SK-N-SH treated with all-trans-retinoic acid at 6 μM for 48 hours (cell line): ENCODE results near the gene RAB13.
A peak's percentile ranks its signal among the peaks of the same experiment; 100 is the strongest.

ENCODE experiments used
- ATAC-seq: fragments of 200-7000 bp; cut with Tn5 transposase; 3 replicates; pipeline ENCODE4 v1.9.1; 2020; ENCODE audit warnings: mild to moderate bottlenecking, moderate library complexity
- BACH2 ChIP-seq: fragments of 250-450 bp; sonication (Bioruptor Pico); IDR thresholded peaks from 2 replicates; pipeline ENCODE4 v1.9.0; 2021; ENCODE audit warnings: mild to moderate bottlenecking, borderline replicate concordance
- CREB5 ChIP-seq: fragments of 250-450 bp; sonication (Bioruptor Pico); IDR thresholded peaks from 2 replicates; pipeline ENCODE4 v1.5.1; 2020; ENCODE audit warnings: low read depth, mild to moderate bottlenecking, moderate library complexity
- CSDC2 ChIP-seq: fragments of 250-450 bp; sonication (Bioruptor Pico); IDR thresholded peaks from 2 replicates; pipeline ENCODE4 v1.5.0; 2020; ENCODE audit warnings: mild to moderate bottlenecking, moderate library complexity
- ESRRG ChIP-seq: fragments of 250-450 bp; sonication (Bioruptor Pico); IDR thresholded peaks from 2 replicates; pipeline ENCODE4 v1.6.1; 2021; ENCODE audit warnings: mild to moderate bottlenecking
- ISL1 ChIP-seq: fragments of 250-450 bp; sonication (Bioruptor Pico); IDR thresholded peaks from 2 replicates; pipeline ENCODE4 v2.1.2; 2022; ENCODE audit warnings: mild to moderate bottlenecking, moderate library complexity
- OSR1 ChIP-seq: fragments of 250-450 bp; sonication (Bioruptor Pico); IDR thresholded peaks from 2 replicates; pipeline ENCODE4 v1.8.0; 2022; ENCODE audit warnings: moderate library complexity, mild to moderate bottlenecking, inconsistent platforms
- PPARA ChIP-seq: fragments of 250-450 bp; sonication (Bioruptor Pico); IDR thresholded peaks from 2 replicates; pipeline ENCODE4 v1.5.0; 2020; ENCODE audit warnings: mild to moderate bottlenecking, borderline replicate concordance
- RARB ChIP-seq: fragments of 250-450 bp; sonication (Bioruptor Pico); IDR thresholded peaks from 2 replicates; pipeline ENCODE4 v1.8.0; 2021; ENCODE audit warnings: mild to moderate bottlenecking, moderate library complexity
- SNAI2 ChIP-seq: fragments of 250-450 bp; sonication (Bioruptor Pico); IDR thresholded peaks from 2 replicates; pipeline ENCODE4 v1.5.0; 2020; ENCODE audit warnings: mild to moderate bottlenecking, moderate library complexity
- TCF4 ChIP-seq: fragments of 250-450 bp; sonication (Bioruptor Pico); IDR thresholded peaks from 2 replicates; pipeline ENCODE4 v1.8.0; 2021; ENCODE audit warnings: mild to moderate bottlenecking, moderate library complexity, borderline replicate concordance
- ZC3H10 ChIP-seq: fragments of 250-450 bp; sonication (Bioruptor Pico); IDR thresholded peaks from 2 replicates; pipeline ENCODE4 v1.5.1; 2021; ENCODE audit warnings: mild to moderate bottlenecking, moderate library complexity
- ZFP3 ChIP-seq: fragments of 250-450 bp; sonication (Bioruptor Pico); IDR thresholded peaks from 2 replicates; pipeline ENCODE4 v1.5.0; 2020; ENCODE audit warnings: mild to moderate bottlenecking, moderate library complexity
- ZFP30 ChIP-seq: fragments of 450-650 bp; formaldehyde crosslinking; IDR thresholded peaks from 2 replicates; pipeline ENCODE4 v1.5.0; 2022; ENCODE audit warnings: mild to moderate bottlenecking, moderate library complexity
- ZNF70 ChIP-seq: fragments of 450-650 bp; formaldehyde crosslinking; IDR thresholded peaks from 2 replicates; pipeline ENCODE4 v1.5.0; 2020; ENCODE audit warnings: mild to moderate bottlenecking, moderate library complexity
- TF ChIP-seq, protein P1 (sequence below): fragments of 250-450 bp; sonication (Bioruptor Pico); IDR thresholded peaks from 2 replicates; pipeline ENCODE4 v1.5.1; 2021; ENCODE audit warnings: mild to moderate bottlenecking, moderate library complexity
- TF ChIP-seq, protein P2 (sequence below): fragments of 250-450 bp; sonication (Bioruptor Pico); IDR thresholded peaks from 2 replicates; pipeline ENCODE4 v1.8.0; 2021; ENCODE audit warnings: low read depth, mild to moderate bottlenecking, moderate library complexity, borderline replicate concordance

Gene RAB13

GRCh38 chr1:153963850-153964331 is 22.2 kb downstream of the RAB13 start:
- ATAC-seq: peak; percentile 7
- TF ChIP-seq, protein P1, sequence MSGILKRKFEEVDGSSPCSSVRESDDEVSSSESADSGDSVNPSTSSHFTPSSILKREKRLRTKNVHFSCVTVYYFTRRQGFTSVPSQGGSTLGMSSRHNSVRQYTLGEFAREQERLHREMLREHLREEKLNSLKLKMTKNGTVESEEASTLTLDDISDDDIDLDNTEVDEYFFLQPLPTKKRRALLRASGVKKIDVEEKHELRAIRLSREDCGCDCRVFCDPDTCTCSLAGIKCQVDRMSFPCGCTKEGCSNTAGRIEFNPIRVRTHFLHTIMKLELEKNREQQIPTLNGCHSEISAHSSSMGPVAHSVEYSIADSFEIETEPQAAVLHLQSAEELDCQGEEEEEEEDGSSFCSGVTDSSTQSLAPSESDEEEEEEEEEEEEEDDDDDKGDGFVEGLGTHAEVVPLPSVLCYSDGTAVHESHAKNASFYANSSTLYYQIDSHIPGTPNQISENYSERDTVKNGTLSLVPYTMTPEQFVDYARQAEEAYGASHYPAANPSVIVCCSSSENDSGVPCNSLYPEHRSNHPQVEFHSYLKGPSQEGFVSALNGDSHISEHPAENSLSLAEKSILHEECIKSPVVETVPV: no peak

DNA sequence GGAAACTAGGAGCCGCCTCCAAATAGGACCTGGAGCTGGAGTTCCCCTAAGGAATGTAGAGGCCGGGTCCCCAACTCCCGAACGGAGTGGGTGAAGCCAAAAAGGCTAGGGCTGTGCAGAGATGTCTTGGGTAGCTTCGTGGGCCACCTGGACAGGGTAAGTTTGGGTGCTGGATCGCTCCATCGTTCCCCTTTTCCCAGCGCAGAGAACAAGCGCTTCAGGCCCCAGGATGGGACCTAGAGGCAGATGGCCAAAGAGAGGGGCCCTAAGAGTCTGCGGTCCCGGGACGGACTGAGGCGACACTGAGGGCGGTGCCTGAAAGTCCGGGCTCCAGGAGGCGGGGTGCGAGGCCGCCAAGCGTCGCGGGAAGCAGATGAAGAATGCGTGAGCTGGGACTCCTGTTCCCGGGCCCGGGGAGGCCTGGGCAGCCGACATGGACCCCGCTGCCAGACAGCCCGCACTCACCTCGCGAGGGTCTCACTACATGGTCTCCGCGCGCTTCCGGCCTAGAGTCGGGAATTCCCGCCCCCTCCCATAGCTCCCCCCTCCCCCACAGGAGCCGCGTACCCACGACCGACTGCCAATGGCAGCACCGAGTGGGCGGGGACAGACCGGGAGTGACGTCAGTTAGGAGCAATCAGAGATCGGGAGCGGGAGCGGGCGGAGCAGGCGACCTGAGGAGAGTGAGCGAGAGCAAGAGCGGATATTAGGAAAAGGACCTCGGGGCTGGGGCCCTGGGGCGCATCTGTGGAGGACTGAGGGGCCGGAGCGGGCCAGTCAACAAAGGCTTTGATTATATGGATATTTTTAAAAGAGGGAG is 22.9 kb downstream of the RAB13 start, which contains the start of gene SLC39A1:
Gene SLC39A1, minus strand, starts transcription at position 508 of the 820 bp plus-strand sequence. CDS start 822 bp downstream, outside the sequence.
- peak; percentile 73 for ATAC-seq
- TF ChIP-seq OSR1 (CRISPR knock-in tag) (no peak), PPARA (CRISPR knock-in tag) (no peak), CSDC2 (no peak), TCF4 (no peak), ZFP30 (CRISPR knock-in tag) (no peak), RARB (no peak), ZC3H10 (no peak), ESRRG (CRISPR knock-in tag) (no peak), CREB5 (CRISPR knock-in tag) (no peak), ZFP3 (CRISPR knock-in tag) (no peak), BACH2 (CRISPR knock-in tag) (no peak), ZNF70 (CRISPR knock-in tag) (no peak)
- TF ChIP-seq, protein P2, sequence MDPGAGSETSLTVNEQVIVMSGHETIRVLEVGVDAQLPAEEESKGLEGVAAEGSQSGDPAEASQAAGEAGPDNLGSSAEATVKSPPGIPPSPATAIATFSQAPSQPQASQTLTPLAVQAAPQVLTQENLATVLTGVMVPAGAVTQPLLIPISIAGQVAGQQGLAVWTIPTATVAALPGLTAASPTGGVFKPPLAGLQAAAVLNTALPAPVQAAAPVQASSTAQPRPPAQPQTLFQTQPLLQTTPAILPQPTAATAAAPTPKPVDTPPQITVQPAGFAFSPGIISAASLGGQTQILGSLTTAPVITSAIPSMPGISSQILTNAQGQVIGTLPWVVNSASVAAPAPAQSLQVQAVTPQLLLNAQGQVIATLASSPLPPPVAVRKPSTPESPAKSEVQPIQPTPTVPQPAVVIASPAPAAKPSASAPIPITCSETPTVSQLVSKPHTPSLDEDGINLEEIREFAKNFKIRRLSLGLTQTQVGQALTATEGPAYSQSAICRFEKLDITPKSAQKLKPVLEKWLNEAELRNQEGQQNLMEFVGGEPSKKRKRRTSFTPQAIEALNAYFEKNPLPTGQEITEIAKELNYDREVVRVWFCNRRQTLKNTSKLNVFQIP (CRISPR knock-in tag): no peak
- TF ChIP-seq, protein P1: no peak

DNA sequence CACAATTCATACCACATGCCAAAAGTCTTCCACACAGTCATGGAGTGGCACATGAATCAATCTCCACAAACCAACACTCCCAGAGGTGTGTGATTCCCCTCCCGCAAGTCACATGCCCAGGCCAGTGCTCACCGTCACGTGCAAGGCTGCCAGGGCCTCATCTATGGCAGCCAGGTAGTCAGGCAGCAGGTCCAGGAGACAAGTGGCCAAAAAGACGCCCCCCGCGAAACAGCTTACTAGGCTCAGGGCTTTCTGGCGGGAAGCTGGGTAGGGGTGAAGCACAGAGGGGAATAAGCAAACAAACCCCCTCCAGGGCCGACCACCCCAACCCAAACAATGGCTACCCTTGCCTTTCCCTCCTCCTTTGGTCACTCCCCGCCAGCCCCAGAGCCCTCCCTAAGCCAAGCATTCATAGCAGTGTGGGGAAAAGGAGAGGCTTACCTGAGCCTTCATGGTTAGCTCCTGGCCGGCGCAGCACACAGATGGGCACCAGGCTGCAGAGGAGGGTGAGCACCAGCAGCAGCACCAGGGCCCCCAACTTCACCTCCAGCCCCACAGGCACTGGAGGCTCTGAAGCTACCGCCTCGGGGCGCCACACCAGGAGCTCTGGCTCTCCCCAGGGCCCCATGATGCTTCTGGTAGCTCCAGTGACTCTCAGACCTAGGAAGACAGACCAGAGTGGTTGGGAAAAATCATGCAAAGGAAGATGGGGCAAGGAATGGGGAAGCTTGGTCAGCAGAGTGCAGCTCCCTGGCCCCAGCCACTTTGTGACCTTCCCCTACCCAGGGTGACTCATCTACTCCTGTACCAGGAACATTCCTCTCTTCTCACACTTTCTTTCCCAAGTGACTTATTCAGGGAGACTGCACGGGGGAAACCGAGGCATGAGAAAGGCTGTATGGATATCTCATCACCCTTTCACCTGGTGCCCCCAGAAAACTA is 23.8 kb downstream of the RAB13 start:
- TF ChIP-seq SNAI2 (CRISPR knock-in tag) (no peak), CSDC2 (no peak), TCF4 (no peak), RARB (no peak), CREB5 (CRISPR knock-in tag) (no peak), ZFP30 (CRISPR knock-in tag) (no peak), ZC3H10 (no peak), ZNF70 (CRISPR knock-in tag) (no peak), ISL1 (CRISPR knock-in tag) (no peak)
- TF ChIP-seq, protein P1: no peak
- TF ChIP-seq, protein P2 (CRISPR knock-in tag): no peak
- no peak for ATAC-seq
